NCI-H510A treated with DMSO at 0.1 percent for 48 hours (cell line): Measurements from ENCODE around the gene CDH26.

Experiments
- DNase-seq: peaks from one replicate; lab custom pipeline; 2025; lab: John Stamatoyannopoulos, UW

Gene CDH26

DNA sequence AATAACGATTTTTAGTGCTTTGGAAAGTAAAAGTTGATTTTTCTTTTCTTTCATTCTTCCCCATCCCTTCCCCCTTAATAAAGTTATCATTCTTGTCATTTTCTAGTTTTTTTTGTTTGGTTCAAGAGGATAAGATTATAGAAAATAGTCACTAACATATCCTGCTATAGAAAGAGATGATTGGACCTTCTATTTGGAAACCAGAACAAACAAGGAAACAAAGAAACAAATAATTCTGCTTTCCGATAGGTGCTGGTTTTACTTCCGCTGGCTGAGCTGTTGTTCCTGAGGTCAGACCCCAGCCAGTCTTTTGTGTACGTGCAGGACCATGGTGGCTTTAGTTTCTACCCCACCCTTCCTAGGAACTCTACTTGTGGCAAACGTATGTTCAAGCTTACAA lies at the start of gene CDH26:
Gene CDH26, plus strand, starts transcription at position 301 of the 400 bp plus-strand sequence. CDS start 304 bp downstream, outside the sequence.
- DNase-seq, result peak; percentile 34

DNA sequence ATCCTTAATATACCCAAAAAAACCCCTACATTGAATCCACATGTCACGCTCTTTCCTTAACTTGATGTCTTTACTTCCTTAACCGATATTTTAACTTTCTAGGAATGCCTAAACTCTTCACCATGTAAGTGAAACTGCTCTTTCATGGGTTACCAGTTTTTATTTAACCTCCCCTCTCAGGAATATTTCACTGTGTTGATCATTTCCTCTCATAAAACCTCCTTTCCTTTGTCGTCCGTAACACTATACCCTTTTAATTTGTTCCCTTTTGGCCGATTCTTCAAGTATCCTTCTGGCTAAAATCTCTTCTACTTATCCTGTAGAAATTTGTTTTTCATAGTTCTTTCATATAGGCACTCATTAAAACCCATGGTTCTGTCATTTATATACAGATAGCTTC lies 49.4 kb upstream of the CDH26 start:
- no peak for DNase-seq

DNA sequence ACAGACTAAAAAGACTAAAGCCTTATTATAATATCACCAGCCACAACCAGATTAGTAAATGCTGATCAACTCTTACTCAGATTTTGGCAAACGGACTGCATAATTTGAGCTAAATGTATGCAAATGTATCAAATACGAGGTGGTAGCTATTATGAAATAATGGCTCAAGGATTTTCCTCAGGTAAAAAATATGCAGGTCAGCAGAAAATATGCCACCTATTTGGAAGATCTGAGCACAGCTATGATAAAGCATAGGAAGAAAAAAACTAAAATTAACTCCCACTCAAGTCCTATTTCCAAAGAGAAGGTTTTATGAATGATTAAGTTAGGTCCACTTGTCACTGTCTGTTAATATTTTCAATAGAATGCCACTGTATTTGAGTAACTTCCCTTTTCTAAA lies 47.2 kb upstream of the CDH26 start:
- DNase-seq, result no peak

GRCh38 chr20:59912609-59913008 lies 45.6 kb upstream of the CDH26 start:
- DNase-seq, result no peak

DNA sequence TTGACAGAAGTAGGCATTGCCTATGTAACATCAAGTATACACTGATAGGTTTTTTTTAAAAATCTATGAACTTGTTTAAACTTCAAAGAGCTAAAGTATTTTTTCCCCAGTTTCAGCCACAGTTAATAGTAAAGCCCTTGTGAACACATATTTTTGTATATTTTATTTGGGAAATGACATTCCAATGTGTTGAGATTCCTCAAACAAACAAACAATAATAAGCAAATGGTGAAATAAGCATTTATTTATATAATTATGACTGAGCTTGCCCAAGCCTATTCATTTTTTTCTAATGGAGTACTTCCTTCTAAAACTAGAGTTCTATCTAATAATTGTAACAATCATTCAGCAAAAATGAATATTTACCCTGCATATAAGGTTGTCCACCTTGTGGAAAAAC lies 37.3 kb upstream of the CDH26 start:
- DNase-seq, result no peak

- no peak for DNase-seq
Observed at GRCh38 chr20:59923514-59923913, 34.7 kb upstream of the CDH26 start.

DNA sequence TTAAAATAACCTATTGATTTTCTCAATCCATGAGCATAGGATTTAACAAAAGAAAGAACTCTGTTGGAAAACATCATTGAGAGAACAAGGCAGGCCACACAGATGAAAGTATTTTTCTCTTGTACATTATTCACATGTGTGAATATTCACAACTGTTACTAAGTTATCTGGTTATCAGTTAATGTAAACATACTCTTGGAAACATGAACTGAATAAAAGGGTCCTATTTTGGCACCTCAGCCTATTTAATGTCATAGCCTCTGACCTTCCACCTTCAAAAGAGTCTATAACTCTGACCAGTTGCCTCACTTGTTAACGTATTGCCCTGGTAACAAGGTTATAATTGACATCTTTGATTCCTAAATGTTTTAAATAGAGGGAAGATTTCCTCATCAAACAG lies 32.9 kb upstream of the CDH26 start:
- DNase-seq, result no peak

DNA sequence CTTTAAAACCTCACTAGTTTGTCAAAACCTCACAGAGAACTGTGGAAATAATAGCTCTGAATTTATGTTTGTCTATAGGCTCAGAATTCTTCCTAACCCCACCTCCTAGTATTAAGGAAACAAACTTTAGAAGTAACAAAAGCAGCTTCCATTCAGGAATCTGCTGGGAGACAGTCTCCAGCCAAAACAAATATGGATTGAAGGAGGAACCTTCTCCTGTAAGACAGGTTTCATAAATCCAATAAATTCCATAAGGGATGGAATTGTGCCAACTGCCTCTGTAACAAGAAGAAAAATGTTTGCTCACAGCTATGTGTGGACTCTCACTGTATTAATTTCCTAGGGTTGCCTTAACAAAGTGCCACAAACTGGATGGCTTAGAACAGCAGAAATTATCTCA lies 32.3 kb upstream of the CDH26 start:
- no peak for DNase-seq

DNA sequence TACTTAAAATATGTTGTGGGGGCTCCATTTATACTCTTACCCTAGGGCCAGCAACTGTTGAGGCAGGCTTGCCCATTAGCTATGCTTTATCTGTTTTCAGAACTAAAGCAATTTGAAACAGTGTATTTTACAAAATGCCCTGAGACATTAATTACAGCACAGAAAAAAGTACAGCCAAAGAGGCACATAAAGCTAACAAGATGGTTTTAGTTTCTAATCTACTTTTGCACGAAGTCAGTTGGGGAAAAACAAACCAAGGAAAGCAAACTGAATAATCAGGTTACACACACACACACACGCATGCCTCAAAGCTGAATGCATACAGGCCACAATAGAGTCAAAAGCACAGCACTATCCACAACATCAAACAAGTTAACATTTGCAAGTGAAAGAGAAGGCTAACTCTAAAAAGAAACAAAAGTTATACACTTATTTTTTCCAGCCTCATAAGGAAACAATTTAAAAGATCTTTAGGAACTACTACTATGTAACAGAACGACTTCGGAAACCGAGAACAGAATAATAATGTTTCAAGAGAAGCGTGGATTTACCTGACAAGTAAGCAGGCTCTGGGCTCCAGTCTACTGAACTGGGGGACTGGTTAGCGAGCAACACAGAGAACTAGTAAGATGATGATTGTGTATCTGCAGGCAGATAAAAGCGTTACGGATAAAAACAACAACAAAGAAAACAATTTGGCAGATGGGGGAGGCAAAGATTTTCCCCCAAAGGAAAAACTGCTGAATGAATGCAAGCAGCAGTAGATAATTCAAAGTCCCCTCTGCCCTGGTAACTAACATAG lies 26.5 kb upstream of the CDH26 start:
- no peak for DNase-seq

DNA sequence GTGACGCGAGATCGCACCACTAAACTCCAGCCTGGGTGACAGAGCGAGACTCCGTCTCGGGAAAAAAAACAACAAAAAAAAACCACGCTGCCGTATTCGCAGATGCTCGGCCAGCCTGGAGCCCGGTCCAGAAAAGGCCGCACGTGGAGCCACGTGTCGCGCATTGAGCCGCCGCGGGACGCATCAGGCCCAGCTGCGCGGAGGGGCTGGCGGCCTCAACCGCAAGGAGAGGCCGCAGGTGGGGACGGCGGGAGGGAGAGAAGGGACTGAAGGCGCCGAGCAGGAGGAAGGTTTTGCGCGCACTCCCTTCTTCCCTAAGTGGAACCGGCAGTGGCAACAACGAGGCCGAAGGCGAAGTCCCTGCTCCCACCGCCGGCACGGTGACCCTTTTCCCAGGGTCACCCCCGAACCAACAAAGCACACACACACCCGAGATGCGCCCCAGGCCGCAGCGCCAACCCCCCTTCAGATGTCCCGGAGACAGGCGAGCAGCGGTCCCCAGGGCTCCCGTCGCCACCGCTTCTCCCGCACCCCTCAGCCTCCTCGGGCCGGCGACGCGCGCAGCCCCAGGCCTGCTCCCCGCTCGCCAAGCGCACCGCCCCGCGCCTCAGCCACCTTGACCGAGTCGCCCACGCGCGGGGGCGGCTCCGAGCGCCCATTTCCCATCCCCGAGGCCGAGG lies 25.5 kb upstream of the CDH26 start:
- DNase-seq, result no peak

DNA sequence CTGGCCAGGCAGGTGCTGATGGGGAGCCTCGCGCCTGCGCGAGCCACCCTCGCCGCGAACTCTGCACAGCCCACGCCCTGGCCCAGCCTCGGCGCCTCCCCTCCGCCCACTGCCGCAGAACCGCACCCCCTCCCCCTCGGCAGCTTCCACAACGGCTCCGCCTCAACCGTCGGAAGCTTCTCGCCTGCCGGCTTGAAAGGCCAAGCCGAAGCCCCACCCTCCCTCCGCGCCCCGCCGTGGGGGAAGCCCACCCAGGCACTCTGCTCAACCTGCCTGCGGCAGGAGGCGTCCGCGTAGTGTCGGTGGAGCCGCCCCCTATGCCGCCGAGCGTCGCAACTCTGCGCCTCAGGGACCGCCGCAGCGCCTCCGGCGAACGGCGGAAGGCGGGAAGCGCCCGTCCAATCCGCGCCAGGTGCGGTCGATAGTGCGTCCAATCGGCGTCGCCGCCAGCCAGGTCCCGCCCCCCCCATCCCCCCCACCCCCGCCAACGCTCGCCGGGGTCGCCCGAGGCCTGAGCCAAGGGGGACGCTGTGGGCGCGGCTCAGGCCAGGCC lies 24.9 kb upstream of the CDH26 start, which contains the start of gene SYCP2:
Gene SYCP2, minus strand, starts transcription at position 342 of the 553 bp plus-strand sequence. CDS start 11,224 bp downstream, outside the sequence.
- peak; percentile 16 for DNase-seq

DNA sequence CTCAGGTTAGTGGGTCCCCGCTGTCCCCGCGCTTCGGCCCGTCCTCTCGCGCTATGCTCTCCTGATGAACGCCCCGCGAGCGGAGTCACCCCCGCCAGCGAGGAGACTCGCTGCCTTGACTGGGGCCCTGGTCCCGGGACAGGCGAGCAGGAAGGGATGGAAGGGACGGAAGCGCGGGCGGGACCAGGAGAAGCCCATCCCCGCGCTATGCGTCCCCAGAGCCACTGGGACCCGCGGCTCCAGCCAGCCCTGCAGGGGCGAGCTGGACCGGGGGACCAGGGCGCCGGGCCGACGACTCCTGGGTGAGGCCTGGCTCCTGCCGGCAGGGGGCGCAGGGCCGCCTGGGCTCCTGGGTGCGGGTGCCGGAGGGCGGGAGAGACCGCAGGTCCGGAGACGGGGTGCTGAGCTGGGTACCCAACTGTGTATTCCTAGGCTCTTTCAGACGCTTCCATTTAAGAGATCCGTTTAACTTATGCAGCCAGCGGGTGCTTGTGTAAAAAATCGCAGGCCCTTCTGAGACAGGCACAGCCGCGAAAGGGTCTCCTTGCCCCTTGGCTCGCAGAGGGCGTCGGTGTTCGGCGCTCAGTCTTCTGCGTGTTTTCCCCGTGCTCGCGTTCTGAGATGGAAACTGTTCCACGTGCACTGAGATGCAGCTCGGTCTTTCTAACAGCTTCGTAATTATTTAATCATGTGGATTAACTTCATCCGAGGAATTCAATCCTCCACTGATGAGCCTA lies 24.2 kb upstream of the CDH26 start:
- DNase-seq, result peak; percentile 65

GRCh38 chr20:59935457-59936185 lies 22.6 kb upstream of the CDH26 start:
- no peak for DNase-seq

DNA sequence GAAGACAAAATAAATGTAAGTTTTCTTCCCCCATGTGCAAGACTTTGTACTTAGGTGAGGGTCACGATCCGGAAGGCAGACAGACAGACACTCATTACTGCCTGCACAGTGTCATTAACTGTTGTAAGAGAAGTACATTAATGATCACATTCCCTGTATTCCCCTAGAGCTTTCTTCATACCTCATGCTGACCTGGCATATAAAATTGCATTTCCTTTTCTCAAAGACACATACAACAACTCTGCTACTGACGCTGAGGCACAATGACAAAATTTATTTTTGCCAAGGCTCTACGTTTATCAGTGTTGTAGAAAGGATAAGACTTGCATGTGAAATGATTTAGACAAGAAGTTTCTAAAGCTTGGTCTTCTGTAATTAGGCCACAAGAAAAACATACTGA lies 21.8 kb upstream of the CDH26 start:
- DNase-seq, result no peak

- no peak for DNase-seq
Observed at GRCh38 chr20:59937150-59937549, 21.1 kb upstream of the CDH26 start.

GRCh38 chr20:59938221-59938620 lies 20.0 kb upstream of the CDH26 start:
- no peak for DNase-seq

- DNase-seq, result no peak
Observed at GRCh38 chr20:59938696-59939051, 19.5 kb upstream of the CDH26 start.

DNA sequence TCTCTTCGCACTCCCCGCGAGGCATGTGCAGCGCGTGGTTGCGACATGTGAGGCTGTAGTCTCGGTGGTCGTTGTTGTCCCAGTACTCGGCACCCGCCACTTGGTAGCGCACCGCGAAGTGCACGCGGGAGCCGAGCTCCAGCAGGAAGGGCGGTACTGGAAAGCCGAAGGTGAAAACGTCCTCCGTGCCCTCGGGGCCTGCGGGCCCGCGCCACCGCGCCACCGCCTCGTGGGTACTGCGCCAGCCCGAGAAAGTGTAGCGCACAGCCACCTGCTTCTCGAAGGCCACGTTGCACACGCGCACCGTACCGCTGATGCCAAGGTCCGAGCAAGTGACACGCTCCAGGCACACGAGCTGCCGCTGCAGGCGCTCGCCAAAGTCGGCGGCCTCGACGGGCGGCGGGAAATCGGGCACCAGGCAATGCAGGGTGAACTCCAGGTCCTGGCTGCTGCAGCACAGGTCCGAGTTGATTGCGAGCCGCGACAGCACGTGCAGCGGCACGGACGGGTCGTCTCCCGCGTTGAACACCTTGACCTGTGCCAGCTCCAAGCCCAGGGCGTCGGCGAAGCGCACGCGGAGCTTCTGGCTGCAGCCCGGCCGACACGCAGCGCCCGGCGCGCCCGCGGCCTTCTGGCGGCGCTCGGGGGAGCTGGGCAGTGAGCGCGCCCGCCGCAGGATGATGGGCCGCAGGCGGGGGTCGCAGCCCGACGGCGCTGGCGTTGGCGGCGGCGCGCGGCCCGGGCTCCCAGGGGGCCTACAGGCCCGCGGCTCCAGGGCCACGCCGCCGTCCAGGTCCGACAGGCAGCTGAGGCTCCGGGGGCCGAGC lies 19.0 kb upstream of the CDH26 start:
- no peak for DNase-seq

DNA sequence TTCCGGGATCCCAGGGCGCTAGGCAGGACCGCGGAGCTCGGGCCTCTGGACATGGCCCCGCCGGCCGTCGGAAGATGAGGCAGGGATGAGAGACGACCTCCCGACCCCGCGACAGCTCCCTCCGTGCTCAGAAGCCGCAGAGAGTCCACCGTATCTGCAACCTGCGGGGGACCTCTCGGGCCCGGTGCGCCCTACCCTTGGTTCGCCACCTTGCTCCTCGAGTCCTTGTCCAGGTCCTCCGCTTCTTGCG lies 18.4 kb upstream of the CDH26 start:
- no peak for DNase-seq

GRCh38 chr20:59940129-59940955 lies 17.9 kb upstream of the CDH26 start, which contains the start of the genes FAM217B and PPP1R3D:
Gene FAM217B, plus strand, starts transcription at chr20:59940389. Its CDS starts 3,555 bp downstream, at chr20:59943944.
Gene PPP1R3D, minus strand, starts transcription at chr20:59940305. Its CDS starts 374 bp downstream, at chr20:59939931.
- peak; percentile 89 for DNase-seq
